Central memory CD4-positive, alpha-beta T cell (primary cell): ENCODE results near the gene GNPTG.
A peak's percentile ranks its signal among the peaks of the same experiment; 100 is the strongest.

ENCODE experiments used
- DNase-seq: peaks from one replicate; pipeline ENCODE4 v3.0.0; 2022

GNPTG gene

DNA sequence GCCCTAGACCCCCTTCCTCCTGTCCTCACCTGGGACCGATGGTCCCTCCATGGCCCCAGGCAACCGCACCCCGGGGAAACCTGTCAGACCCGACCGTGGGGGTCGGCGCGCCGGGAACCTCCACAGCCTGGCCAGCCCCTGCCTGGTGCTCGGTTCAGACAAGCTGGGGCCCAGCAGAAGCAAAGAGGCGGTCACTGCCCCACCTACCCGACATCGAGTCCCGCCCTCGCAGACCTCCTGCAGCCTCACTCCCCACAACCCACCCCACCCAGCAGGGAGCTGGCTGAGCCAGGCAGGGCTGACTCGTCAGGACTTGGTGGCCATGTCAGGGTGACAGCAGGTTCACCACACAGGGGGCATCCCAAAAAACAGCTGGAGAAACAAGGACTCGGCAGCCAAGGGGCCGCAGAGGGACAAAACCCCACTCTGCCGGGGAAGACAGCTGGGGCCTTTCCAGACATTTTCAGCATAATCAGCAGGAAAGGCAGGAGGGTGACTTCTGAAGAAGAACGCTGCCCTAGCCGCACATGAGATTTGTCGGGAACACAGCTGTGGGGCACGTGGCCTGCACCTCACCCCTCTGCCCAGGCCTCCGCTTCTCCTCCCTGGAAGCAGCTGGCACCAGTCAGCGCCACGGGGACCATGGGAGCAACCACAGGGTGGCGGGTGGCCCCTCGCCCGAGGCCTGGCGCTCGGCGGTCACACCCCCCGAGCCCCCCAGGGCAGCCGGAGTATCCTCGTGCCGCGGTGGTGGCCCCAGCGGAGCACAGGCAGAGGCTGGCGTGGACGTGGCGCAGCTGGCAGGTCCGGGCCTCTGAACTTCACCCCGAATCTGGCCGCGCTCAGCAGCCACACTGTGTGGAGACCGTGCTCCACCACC lies 22.9 kb downstream of the GNPTG start:
- DNase-seq, result no peak

DNA sequence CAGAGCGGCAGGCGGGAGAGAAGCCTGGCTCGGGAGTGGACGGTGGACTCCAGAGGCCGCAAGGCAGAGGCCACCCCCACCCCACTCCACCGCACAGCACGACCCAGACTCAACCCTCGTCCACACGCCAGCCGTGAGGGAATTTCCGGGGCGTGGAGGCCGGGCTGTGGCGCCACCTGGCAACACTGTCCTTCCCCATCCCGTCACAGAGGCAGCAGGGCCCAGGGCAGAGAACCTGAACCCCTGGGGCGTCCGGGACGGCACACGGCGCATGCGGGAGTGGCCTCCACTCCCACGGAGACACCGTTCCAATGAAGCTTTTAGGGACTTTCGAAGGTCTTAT lies 23.5 kb downstream of the GNPTG start:
- DNase-seq, result no peak

DNA sequence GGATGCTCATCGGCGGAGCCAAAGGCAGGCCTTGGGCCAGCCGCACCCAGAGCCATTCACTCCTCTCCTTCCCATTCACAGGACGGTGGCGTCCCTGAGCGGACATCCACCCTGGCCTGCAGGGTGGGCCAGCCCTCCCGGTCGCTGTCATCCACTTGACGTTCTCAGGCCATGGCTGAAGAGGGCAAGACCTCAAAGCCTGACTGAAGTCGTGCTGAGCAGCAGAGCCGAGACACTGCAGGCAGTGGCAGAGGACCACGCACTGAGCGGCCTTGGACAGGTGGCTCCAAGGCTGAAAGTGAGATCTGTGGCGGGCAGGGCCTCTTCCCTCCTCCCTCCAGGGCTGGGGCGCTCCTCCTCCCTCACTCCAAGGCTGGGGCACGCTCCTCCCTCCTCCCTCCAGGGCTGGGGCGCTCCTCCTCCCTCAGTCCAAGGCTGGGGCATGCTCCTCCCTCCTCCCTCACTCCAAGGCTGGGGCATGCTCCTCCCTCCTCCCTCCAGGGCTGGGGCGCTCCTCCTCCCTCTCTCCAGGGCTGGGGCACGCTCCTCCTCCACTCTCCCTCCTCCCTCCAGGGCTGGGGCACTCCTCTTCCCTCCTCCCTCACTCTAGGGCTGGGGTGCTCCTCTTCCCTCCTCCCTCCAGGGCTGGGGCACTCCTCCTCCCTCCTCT lies 24.1 kb downstream of the GNPTG start:
- no peak for DNase-seq

GRCh38 chr16:1377406-1378010 lies 25.8 kb downstream of the GNPTG start:
- DNase-seq, result no peak

- no peak for DNase-seq
These were observed 26.5 kb downstream of the GNPTG start for GRCh38 chr16:1378087-1378803.

DNA sequence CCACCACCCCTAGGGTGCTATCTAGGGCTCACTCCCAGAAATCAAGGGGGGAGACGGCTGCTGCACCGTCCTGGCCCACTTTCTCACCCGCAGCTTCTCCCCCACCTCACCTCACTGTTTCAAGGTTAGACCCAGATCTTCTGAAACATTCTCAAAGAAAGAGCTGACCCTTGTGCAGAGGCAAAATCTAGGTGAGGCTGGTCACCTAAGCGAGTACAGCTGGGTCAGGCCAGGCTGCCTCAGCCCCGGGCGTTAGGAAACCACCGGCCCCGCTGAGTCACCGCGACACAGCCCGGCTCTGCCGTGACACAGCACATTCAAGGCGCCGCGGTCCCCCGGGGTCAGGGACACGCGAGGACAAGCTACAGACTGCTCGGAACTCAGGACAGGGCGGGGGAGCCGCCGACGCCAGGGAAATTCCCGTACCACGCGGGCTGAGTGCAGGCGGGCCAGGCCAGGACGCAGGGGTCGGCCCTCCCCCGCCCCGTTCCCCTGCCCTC lies 27.1 kb downstream of the GNPTG start:
- DNase-seq, result peak; percentile 55

- peak; percentile 55 for DNase-seq
These were observed 27.8 kb downstream of the GNPTG start for GRCh38 chr16:1379304-1380076.

DNA sequence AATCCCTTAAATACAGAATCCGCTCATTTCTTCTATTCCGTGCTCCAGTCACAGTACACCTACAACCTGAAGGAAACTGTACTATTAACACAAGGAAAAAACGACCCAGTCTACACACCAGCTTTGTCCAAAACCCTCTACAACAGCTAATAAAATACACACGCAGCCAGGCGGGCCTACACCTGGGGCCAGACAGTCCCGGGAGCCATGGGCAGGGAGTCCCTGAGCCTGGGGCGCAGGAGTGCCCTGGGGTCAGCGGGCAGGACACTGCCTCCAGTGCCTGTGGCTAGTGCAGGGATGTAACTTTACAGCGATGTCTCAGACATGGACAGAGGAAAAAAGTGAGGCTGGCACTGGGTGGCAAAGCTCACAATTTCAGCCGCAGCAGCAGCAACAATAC lies 28.5 kb downstream of the GNPTG start:
- DNase-seq, result no peak

- no peak for DNase-seq
These were observed 30.1 kb downstream of the GNPTG start for GRCh38 chr16:1381612-1382406.

DNA sequence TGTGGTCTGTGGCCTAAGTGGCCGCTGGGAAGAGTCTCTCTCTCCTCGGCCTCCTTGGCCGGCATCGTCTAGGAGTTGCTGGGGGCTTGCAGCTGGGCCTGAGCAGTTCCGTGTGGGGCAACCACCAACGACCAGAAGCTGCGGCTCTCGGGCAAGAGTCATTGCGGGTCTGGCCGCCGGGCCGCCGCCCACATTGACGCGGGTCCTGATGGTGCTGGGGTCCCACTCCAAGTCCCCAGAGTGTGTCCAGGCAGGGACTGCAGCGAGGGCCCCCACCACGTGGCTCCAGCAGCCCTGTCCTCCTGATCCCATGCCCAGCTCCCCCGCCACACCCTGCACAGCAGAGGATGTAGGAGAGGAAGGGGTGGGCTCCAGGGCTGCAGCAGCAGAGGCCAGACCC lies 31.8 kb downstream of the GNPTG start:
- DNase-seq, result no peak

DNA sequence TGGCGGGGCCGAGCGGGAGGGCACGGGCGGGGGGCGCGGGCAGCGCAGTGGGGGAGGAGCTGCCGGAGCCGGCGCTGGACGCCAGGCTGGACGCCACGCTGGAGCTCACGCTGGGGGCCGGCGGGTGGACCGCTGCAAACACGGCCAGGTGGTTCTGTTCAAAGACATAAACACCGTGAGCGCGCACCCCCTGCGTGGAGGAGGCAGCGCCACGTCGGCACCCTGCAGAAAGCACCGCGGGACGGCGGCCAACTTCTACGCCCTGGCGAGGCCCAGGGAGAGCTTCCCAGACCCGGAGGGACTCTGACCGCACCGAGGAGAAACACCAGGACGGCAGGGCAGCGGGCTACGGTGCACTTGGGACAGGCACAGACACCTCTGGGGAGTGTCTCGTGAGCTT lies 33.5 kb downstream of the GNPTG start:
- no peak for DNase-seq

DNA sequence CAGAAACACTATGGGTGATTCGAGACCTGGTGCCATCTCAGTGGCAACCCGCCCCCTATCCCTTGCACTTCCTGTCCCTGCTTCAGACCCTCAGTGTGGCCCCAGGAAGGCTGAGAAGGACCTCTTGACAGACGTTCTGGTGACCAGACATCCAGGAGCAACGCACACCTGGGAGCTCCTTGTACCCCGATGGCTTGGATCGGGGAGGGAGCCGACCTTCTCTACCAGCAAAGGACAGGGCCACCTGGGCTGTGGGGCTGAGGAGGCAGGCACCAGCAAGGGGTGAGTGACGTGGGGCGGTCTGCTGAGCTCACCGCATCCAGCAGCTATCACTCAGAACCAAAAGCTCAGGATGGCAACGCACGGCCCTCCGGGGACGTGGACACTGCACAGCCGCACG lies 35.6 kb downstream of the GNPTG start:
- DNase-seq, result no peak

DNA sequence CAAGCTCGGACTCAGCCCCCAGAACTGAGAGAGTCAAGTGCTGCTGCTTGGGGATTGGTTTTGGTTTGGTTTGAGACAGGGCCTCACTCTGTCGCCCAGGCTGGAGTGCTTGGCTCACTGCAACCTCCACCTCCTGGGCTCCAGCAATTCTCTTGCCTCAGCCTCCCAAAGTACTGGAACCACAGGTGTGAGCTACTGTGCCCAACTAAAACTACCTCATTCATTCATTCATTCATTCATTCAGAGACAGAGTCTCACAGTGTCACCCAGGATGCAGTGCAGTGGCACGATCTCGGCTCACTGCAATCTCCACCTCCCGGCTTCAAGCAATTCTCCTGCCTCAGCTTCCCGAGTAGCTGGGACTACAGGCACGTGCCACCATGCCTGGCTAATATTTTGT lies 38.0 kb downstream of the GNPTG start:
- no peak for DNase-seq

DNA sequence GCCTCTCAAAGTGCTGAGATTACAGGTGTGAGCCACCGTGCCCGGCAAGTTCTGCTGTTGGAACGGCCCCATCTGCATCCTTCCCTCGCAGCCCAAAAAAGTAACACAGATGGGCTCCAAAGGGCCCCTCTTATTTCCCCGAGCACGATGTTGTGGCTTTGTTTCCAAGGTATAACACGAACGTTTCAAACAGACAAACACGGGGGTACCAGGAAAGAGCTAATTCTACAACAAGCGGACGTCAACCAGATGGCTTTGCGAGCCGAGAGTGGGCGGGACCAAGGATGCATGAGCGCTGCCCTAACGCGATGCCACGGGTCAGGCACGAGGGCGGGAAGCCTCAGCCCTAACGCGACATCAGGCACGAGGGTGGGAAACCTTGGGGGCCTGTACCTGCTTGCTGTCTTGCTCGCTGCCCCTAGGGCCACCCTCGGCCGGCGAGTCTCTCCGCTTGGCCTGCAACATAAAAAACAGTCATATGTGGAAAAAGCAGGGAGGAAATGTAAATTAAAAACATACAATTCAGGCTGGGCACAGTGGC lies 38.6 kb downstream of the GNPTG start:
- DNase-seq, result no peak

DNA sequence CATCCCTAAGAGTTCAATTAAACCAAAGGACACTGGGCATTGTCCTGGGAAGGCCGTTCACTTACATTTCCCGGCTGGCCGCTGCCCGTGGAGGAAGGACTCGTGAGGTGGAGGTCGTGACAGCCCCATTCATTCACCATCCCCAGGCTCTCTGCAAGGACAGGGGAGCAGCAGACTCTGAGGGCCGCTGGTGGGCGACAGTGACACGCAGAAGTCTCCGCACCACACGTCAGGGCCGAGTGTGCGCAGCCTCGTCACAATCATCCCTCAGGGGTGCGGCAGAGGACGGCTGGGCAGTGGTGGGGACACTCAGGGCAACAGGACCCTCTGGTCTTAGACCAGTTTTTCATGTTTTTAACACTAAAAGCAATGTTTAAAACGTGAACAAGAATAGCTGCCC lies 41.1 kb downstream of the GNPTG start:
- no peak for DNase-seq

GRCh38 chr16:1393613-1394176 lies 42.0 kb downstream of the GNPTG start:
- no peak for DNase-seq

DNA sequence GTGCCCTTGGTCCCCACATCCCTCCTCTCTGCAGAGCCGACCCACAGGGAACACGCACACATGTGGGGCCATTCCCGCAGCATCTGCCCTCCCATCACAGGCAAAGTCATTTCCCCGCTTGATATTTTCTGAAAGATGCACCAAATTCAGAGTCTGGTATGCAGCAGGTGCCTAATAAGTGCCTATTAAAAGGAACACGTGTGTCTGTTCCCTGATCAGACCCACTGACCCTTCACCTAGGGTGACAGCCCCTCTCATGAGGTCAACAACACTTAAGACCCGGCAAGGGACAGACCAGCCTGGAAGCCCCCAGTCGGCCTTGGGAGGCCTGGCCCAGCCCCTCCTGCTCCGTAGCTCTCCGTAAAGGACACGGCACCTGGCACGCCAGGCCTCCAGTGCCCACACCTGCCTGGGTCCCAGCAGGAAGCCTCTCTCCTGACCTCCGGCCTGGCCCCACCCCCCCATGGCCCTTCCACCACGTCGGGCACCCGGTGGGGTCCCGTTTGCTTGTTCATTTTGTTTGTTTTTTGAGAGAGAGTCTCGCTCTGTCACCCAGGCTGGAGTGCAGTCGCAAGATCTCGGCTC lies 42.7 kb downstream of the GNPTG start:
- no peak for DNase-seq

GRCh38 chr16:1395444-1396031 lies 43.8 kb downstream of the GNPTG start:
- DNase-seq, result no peak

DNA sequence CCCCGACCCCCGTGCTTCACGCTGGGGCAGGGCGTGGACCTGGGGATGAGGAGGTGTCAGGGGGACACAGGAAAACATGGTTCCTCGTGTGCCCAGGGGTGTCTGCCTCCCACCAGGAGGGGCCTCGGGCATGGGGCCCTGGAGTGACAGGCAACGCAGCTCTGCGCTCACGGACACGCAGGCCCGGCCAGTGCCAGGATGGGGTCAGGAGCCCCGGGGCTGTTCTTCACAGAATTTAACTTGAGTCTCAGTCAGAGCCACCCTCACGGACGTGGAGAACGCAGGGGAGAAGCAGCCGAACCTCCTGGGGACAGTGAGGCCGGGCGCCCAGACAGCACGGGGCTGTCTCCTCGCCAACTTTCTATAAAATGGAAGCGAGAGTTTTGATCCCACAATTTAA lies 46.0 kb downstream of the GNPTG start:
- no peak for DNase-seq

DNA sequence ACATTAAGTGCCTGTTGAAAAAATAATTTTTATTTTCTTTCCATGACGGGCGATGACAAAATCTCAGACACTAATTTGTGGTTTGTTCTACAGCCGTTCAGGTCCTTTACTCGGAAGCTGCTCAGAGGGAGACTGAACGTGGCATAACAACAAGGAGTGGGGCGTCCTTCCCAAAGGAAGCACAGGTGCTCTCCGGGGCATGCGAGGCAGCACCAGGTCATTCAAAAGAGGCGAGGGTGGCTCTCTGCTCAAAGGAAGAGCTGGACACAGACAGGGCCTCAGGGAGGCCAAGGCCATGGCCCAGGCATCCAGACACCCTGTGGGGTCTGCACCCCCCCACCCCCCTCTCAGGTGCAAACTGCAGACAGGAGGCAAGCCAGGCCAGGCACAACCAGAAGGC lies 46.6 kb downstream of the GNPTG start:
- no peak for DNase-seq
